Activated CD4-positive, alpha-beta T cell treated with anti-CD3 and anti-CD28 coated beads, Interleukin-2, amount 10 ng/mL, durations not matched to agents 24 days and 14 days (primary cell): ENCODE measurements around the gene C16orf74. TPM values are rescaled to one million over a fixed set of nuclear protein-coding genes. Genes with fewer than 3 reads are reported as not detected.

Experiments
- DNase-seq: peaks from one replicate; pipeline ENCODE4 v3.0.0; 2022
- H3K27ac Mint-ChIP-seq: one replicate; pipeline ENCODE4 v1.8.0; 2022; ENCODE audit warnings: mild to moderate bottlenecking, mixed read lengths
- H3K27me3 Mint-ChIP-seq: one replicate; pipeline ENCODE4 v1.8.0; 2022; ENCODE audit warnings: mixed read lengths
- H3K36me3 Mint-ChIP-seq: one replicate; pipeline ENCODE4 v1.8.0; 2022; ENCODE audit warnings: low read depth, mild to moderate bottlenecking, mixed read lengths
- H3K4me1 Mint-ChIP-seq: one replicate; pipeline ENCODE4 v1.8.0; 2021; ENCODE audit warnings: mixed read lengths
- H3K4me3 Mint-ChIP-seq: one replicate; pipeline ENCODE4 v1.8.0; 2022; ENCODE audit warnings: mild to moderate bottlenecking, moderate library complexity, mixed read lengths
- H3K9me3 Mint-ChIP-seq: one replicate; pipeline ENCODE4 v1.8.0; 2021; ENCODE audit warnings: mixed read lengths
- intact Hi-C: fragments of 100-400 bp; cut with micrococcal nuclease; formaldehyde crosslinking; loops from one replicate; pipeline ENCODE4 v1.15.1; 2023
- total RNA-seq: library from RNA; stranded (reverse); gene quantifications from 2 replicates; pipeline ENCODE4 v1.2.3, GENCODE V29; 2022

The C16orf74 gene
- total RNA-seq: 0.19 and 0.38 TPM in 2 replicates

GRCh38 chr16:85750827-85751697 is at the start of gene C16orf74:
TSS of gene C16orf74 (minus strand) at chr16:85751096. CDS start at chr16:85735217, 15,879 bp downstream.
- no peaks in the 10 kb centered on the region for H3K36me3 Mint-ChIP-seq
- intact Hi-C loops: no loop called here

GRCh38 chr16:85800321-85800669 is 49.4 kb upstream of the C16orf74 start:
- Mint-ChIP-seq H3K36me3 (peaks cover 60% of the 10 kb centered on the region), H3K4me1 (peaks cover 48% of the 10 kb centered on the region), H3K9me3 (no peaks in the 10 kb centered on the region), H3K4me3 (peak overlapping the region; percentile 92), H3K27ac (peak overlapping the region; percentile 92), H3K27me3 (no peaks in the 10 kb centered on the region)
- intact Hi-C loops: no loop called here
- no peak for DNase-seq

More at GRCh38 chr16:85750827-85751697, at the start of gene C16orf74:
- peak; percentile 66 for DNase-seq
- H3K27ac Mint-ChIP-seq: no peak within 1 kb of the TSS
- H3K4me1 Mint-ChIP-seq: peaks cover 9% of the 10 kb centered on the region
- H3K27me3 Mint-ChIP-seq: peaks cover 34% of the 10 kb centered on the region
- no peaks in the 10 kb centered on the region for H3K9me3 Mint-ChIP-seq
- H3K4me3 Mint-ChIP-seq: peak within 1 kb of the TSS; percentile 79

GRCh38 chr16:85799497-85800320 is 48.8 kb upstream of the C16orf74 start, which contains the start of the genes COX4I1 and EMC8:
TSS of gene COX4I1 (plus strand) at chr16:85799695. CDS start at chr16:85801206, 1,511 bp downstream.
TSS of gene EMC8 (minus strand) at chr16:85799544. CDS start at chr16:85799295, 249 bp downstream.
- Mint-ChIP-seq H3K27ac (peak within 1 kb of the TSS; percentile 97), H3K4me3 (peak within 1 kb of the TSS; percentile 92), H3K9me3 (no peaks in the 10 kb centered on the region), H3K4me1 (peaks cover 46% of the 10 kb centered on the region), H3K27me3 (no peaks in the 10 kb centered on the region), H3K36me3 (peaks cover 58% of the 10 kb centered on the region)
- DNase-seq: peak; percentile 98
- intact Hi-C loops: loop anchor here (2.0 kb wide), 2 partner anchors 111 to 245 kb away; partner anchors contain the start of gene GINS2

DNA sequence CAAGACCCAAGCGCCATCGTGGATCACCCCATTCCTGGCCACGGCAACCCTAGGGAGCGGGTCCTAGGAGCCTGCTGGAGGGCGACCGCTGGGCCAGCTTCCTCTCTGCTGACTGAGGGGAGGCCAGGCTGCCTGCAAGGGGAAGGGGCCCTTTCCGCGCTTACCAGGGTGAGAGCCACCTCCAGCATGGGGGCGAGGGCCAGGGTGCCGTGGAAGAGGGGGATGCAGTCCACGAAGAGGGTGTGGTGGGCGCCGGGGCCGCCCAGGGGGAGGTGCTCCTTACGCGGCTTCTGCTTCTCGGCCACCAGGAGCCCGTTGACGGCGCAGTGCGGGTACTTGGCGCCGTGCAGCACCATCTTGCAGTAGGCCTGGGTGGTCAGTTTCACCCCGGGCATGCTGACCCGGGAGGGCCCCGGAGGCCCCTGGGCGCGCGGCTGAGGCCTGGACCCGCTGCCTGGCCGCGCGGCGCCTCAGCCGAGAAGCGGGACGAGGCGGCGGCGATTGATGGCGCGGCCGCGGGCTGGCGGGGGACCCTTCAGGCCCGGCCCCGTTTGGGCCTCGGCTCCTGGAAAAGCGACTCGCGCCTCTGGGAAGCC is 48.1 kb upstream of the C16orf74 start:
- peaks cover 46% of the 10 kb centered on the region for H3K4me1 Mint-ChIP-seq
- peaks cover 59% of the 10 kb centered on the region for H3K36me3 Mint-ChIP-seq
- no peaks in the 10 kb centered on the region for H3K27me3 Mint-ChIP-seq
- DNase-seq: peak; percentile 82
- no peaks in the 10 kb centered on the region for H3K9me3 Mint-ChIP-seq
- H3K27ac Mint-ChIP-seq: peak overlapping the region; percentile 97
- H3K4me3 Mint-ChIP-seq: peak overlapping the region; percentile 92
- intact Hi-C loops: loop anchor here (2.0 kb wide), 2 partner anchors 110 to 244 kb away; partner anchors contain the start of gene GINS2

DNA sequence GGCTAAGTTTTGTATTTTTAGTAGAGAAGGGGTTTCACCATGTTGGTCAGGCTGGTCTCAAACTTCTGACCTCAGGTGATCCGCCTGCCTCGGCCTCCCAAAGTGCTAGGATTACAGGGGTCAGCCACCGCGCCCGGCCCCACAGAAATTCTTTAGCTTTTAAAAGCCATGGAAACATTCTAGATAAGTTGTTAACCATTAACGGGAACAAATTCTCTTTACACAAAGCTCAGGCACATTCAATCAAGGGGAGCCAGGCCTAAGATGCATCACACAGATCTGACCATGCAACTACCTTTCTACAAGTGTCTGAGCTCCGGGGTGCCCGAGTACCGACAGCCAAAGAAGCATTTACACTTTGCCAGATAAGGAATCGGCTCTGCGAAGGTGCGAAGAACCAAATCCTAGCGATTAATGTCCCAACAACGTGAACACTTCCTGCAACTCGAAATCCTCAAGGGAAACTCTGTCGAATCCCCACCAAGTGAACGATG is 47.4 kb upstream of the C16orf74 start:
- Mint-ChIP-seq H3K36me3 (peaks cover 55% of the 10 kb centered on the region), H3K27me3 (no peaks in the 10 kb centered on the region), H3K27ac (peak overlapping the region; percentile 64), H3K4me3 (peak overlapping the region; percentile 92), H3K4me1 (peaks cover 42% of the 10 kb centered on the region), H3K9me3 (no peaks in the 10 kb centered on the region)
- DNase-seq: peak; percentile 65
- intact Hi-C loops: loop anchor here (2.0 kb wide), 2 partner anchors 110 to 244 kb away; partner anchors contain the start of gene GINS2

GRCh38 chr16:85796599-85796998 is 45.7 kb upstream of the C16orf74 start:
- intact Hi-C loops: no loop called here
- Mint-ChIP-seq H3K27me3 (no peaks in the 10 kb centered on the region), H3K27ac (peak overlapping the region; percentile 35), H3K9me3 (no peaks in the 10 kb centered on the region), H3K4me3 (peak overlapping the region; percentile 30), H3K36me3 (peaks cover 58% of the 10 kb centered on the region), H3K4me1 (peaks cover 43% of the 10 kb centered on the region)
- no peak for DNase-seq

GRCh38 chr16:85796152-85796551 is 45.3 kb upstream of the C16orf74 start:
- Mint-ChIP-seq H3K36me3 (peaks cover 57% of the 10 kb centered on the region), H3K4me1 (peaks cover 41% of the 10 kb centered on the region), H3K9me3 (no peaks in the 10 kb centered on the region), H3K27ac (peak overlapping the region; percentile 35), H3K4me3 (peak overlapping the region; percentile 30), H3K27me3 (no peaks in the 10 kb centered on the region)
- DNase-seq: no peak
- intact Hi-C loops: no loop called here

DNA sequence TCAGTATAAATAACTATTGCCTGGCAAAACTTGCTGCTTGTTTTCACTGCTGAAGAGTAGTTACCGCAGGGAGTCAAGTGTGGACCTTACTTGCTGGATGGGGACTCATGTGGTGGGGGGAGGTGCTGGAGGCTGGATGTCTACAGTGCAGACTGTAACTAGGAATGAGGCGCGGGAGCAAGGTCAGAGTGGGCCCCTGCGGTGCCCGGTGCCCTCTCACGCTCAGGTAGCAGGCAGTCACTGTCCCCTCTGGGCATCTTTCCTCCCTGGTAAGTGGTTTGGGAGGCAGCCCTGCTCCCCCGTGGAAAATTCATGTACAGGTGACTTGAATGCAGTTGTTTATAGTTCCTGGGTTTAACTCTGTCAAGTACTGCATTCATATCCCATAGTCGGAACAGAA is 43.8 kb upstream of the C16orf74 start:
- Mint-ChIP-seq H3K9me3 (no peaks in the 10 kb centered on the region), H3K36me3 (peaks cover 55% of the 10 kb centered on the region), H3K4me1 (peaks cover 41% of the 10 kb centered on the region), H3K27ac (no peak overlapping the region), H3K4me3 (no peak overlapping the region), H3K27me3 (no peaks in the 10 kb centered on the region)
- DNase-seq: no peak
- intact Hi-C loops: no loop called here

GRCh38 chr16:85793662-85794298 is 42.9 kb upstream of the C16orf74 start:
- intact Hi-C loops: no loop called here
- Mint-ChIP-seq H3K9me3 (no peaks in the 10 kb centered on the region), H3K4me1 (peaks cover 42% of the 10 kb centered on the region), H3K27ac (no peak overlapping the region), H3K27me3 (no peaks in the 10 kb centered on the region), H3K36me3 (peaks cover 58% of the 10 kb centered on the region), H3K4me3 (no peak overlapping the region)
- no peak for DNase-seq

GRCh38 chr16:85789773-85790172 is 38.9 kb upstream of the C16orf74 start:
- intact Hi-C loops: no loop called here
- Mint-ChIP-seq H3K36me3 (peaks cover 59% of the 10 kb centered on the region), H3K4me1 (peaks cover 18% of the 10 kb centered on the region), H3K27me3 (no peaks in the 10 kb centered on the region), H3K27ac (no peak overlapping the region), H3K9me3 (no peaks in the 10 kb centered on the region), H3K4me3 (no peak overlapping the region)
- DNase-seq: no peak

DNA sequence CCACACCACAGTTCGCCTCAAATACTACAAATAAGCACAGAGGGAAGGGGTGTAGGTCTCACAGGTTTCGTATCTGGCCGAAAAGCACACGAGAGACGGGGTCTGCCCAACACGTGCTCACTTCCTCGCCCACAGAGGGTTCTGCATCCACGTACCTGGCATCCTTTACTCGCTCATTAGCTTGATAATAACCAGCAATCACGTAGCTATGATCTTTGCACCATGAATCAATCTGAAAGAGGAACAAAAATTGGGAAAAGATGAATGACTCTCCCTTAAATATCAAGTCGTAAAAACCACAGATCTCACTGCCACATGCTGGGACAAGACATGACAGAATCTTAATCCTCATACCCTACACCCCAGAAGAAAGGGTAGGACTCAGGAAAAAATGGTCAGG is 37.9 kb upstream of the C16orf74 start:
- intact Hi-C loops: no loop called here
- Mint-ChIP-seq H3K9me3 (no peaks in the 10 kb centered on the region), H3K4me3 (no peak overlapping the region), H3K36me3 (peaks cover 54% of the 10 kb centered on the region), H3K4me1 (peaks cover 18% of the 10 kb centered on the region), H3K27ac (no peak overlapping the region), H3K27me3 (no peaks in the 10 kb centered on the region)
- no peak for DNase-seq

DNA sequence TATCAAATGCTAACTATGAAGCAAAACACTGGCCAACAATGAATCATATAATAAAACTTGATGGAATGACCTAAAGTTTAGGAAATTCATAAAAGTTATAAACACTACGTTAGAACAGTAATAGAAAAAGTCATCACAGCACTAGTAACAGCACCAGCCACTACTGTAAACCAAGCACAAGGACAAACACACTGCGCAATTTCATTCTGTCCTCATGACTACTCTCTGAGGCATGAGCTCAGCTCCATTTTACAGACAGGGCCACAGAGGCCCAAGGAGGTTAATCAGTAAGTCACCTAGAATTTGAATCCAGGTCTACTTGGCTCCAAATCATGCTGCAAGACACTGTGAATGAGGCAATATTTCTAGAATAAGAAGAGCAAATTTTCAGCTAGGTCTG is 35.0 kb upstream of the C16orf74 start:
- H3K4me3 Mint-ChIP-seq: no peak overlapping the region
- H3K4me1 Mint-ChIP-seq: peaks cover 12% of the 10 kb centered on the region
- intact Hi-C loops: no loop called here
- H3K36me3 Mint-ChIP-seq: peaks cover 35% of the 10 kb centered on the region
- no peaks in the 10 kb centered on the region for H3K9me3 Mint-ChIP-seq
- no peaks in the 10 kb centered on the region for H3K27me3 Mint-ChIP-seq
- DNase-seq: no peak
- no peak overlapping the region for H3K27ac Mint-ChIP-seq

GRCh38 chr16:85784813-85785212 is 33.9 kb upstream of the C16orf74 start:
- H3K27ac Mint-ChIP-seq: no peak overlapping the region

More at GRCh38 chr16:85784813-85785212, 33.9 kb upstream of the C16orf74 start:
- no peak overlapping the region for H3K4me3 Mint-ChIP-seq
- no peak for DNase-seq
- H3K9me3 Mint-ChIP-seq: no peaks in the 10 kb centered on the region
- H3K36me3 Mint-ChIP-seq: peaks cover 37% of the 10 kb centered on the region
- intact Hi-C loops: no loop called here
- H3K4me1 Mint-ChIP-seq: peaks cover 4% of the 10 kb centered on the region
- H3K27me3 Mint-ChIP-seq: no peaks in the 10 kb centered on the region
